MM.1S (cell line): Measurements from ENCODE around the gene DHX38.

ENCODE experiments used
- EZH2 ChIP-seq: fragments of 300-600 bp; sonication (generic); optimal IDR thresholded peaks from 2 replicates; pipeline ENCODE3; 2017; ENCODE audit warnings: low read depth, mild to moderate bottlenecking, antibody characterized with exemption, low read length, mixed read lengths
- TF ChIP-seq, protein P1 (sequence below): fragments of 300-600 bp; sonication (generic); IDR thresholded peaks from 2 replicates; pipeline ENCODE4 v1.5.1; 2016; ENCODE audit warnings: antibody characterized with exemption, low read length, mixed read lengths

DNA sequence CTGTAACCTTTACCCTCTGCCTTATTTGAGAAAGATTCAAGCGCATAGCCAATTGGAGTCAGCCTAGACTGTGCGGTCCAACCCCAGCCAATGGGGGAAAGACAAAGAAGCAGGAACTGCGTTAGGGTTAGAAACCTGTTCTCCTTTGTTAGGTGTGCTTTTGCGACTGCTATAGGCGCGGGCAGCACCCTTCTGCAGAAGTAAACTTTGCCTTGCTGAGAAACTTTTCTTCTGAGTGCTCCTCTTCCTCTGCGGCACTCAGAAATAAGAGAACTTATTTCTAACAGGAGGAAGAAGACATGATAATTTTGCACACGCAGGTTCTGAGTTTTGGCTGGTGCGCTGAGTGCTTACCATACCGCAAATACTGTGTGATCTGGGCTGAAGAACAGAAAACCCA lies 9.2 kb upstream of the DHX38 start:
- TF ChIP-seq, protein P1, sequence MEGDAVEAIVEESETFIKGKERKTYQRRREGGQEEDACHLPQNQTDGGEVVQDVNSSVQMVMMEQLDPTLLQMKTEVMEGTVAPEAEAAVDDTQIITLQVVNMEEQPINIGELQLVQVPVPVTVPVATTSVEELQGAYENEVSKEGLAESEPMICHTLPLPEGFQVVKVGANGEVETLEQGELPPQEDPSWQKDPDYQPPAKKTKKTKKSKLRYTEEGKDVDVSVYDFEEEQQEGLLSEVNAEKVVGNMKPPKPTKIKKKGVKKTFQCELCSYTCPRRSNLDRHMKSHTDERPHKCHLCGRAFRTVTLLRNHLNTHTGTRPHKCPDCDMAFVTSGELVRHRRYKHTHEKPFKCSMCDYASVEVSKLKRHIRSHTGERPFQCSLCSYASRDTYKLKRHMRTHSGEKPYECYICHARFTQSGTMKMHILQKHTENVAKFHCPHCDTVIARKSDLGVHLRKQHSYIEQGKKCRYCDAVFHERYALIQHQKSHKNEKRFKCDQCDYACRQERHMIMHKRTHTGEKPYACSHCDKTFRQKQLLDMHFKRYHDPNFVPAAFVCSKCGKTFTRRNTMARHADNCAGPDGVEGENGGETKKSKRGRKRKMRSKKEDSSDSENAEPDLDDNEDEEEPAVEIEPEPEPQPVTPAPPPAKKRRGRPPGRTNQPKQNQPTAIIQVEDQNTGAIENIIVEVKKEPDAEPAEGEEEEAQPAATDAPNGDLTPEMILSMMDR: no peak
- TF ChIP-seq EZH2: no peak
